ENCODE data around the gene AP3D1.
"Not testable (repeated sequence)": the region's sequence is repeated elsewhere in the genome, so short reads cannot be mapped to it uniquely, and the experiment has no call there.

AP3D1 gene

DNA sequence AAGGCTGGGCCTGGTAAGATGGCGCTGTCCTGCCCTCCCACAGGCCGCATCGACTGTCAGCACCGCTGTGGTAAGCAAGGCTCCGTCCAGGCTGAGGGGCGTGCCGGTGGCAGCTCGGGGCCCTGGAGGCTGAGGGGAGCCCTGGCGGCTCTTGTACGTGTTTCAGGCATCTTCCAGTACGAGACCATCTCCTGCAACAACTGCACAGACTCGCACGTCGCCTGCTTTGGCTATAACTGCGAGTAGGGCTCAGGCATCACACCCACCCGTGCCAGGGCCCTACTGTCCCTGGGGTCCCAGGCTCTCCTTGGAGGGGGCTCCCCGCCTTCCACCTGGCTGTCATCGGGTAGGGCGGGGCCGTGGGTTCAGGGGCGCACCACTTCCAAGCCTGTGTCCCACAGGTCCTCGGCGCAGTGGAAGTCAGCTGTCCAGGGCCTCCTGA is 53.5 kb downstream of the AP3D1 start:
- TF ChIP-seq POLR2A (IDR thresholded peaks at IDR 0.05; ENCODE audit: extremely low read depth, insufficient read length): no peak
- TF ChIP-seq MYC (IDR thresholded peaks at IDR 0.05; ENCODE audit: low read depth, low read length): no peak
- TF ChIP-seq CTCF (IDR thresholded peaks at IDR 0.05; ENCODE audit: low read depth, low read length): no peak
- TF ChIP-seq, protein P1, sequence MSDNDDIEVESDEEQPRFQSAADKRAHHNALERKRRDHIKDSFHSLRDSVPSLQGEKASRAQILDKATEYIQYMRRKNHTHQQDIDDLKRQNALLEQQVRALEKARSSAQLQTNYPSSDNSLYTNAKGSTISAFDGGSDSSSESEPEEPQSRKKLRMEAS (IDR thresholded peaks at IDR 0.05; ENCODE audit: low read depth, low read length): no peak
- DNase-seq (ENCODE audit: low read depth): no peak
- no peak overlapping the region for H3K4me3 ChIP-seq (ENCODE audit: low read depth, low read length)

DNA sequence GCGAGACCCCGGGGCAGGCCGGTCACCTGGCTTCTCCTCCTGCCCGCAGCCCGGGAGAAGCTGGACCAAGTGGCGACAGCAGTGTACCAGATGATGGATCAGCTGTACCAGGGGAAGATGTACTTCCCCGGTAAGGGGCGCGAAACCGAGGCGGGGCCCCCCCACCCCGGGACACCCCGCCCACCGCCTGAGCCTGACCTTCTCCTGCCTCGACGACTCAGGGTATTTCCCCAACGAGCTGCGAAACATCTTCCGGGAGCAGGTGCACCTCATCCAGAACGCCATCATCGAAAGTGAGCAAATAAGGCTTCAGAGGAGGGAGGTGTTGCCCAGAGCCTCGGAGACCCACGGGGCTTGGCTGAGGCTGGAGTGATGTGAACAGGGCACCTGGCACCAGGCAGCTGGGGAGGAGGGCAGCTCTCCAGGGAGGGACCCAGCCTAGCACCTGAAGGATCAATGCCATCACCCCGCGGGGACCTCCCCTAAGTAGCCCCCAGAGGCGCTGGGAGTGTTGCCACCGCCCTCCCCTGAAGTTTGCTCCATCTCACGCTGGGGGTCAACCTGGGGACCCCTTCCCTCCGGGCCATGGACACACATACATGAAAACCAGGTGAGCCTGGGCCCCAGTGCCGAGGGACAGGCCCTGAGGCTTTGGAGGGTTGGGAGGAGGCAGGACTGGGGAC is 54.0 kb downstream of the AP3D1 start:
- TF ChIP-seq MYC (IDR thresholded peaks at IDR 0.05; ENCODE audit: low read depth, low read length) (no peak), POLR2A (IDR thresholded peaks at IDR 0.05; ENCODE audit: extremely low read depth, insufficient read length) (no peak), CTCF (IDR thresholded peaks at IDR 0.05; ENCODE audit: low read depth, low read length) (no peak)
- TF ChIP-seq, protein P1 (IDR thresholded peaks at IDR 0.05; ENCODE audit: low read depth, low read length): no peak
- no peak for DNase-seq (ENCODE audit: low read depth)
- no peak overlapping the region for H3K4me3 ChIP-seq (ENCODE audit: low read depth, low read length)

GRCh38 chr19:2096480-2097202 is 54.7 kb downstream of the AP3D1 start, which contains the start of gene IZUMO4:
IZUMO4 (plus strand) TSS chr19:2096915; CDS start chr19:2096946, 31 bp downstream.
- TF ChIP-seq, protein P1 (IDR thresholded peaks at IDR 0.05; ENCODE audit: low read depth, low read length): peak; percentile 66
- TF ChIP-seq CTCF (IDR thresholded peaks at IDR 0.05; ENCODE audit: low read depth, low read length) (peak; percentile 27), MYC (IDR thresholded peaks at IDR 0.05; ENCODE audit: low read depth, low read length) (peak; percentile 16; the same call in 1 of the 2 replicates), POLR2A (IDR thresholded peaks at IDR 0.05; ENCODE audit: extremely low read depth, insufficient read length) (no peak)
- peak within 1 kb of the TSS; percentile 72 for H3K4me3 ChIP-seq (ENCODE audit: low read depth, low read length)
- peak; percentile 93 for DNase-seq (ENCODE audit: low read depth)

GRCh38 chr19:2096034-2096479 is 55.3 kb downstream of the AP3D1 start, which contains the start of gene MOB3A:
MOB3A (minus strand) TSS chr19:2096326; CDS start chr19:2078560, 17,766 bp downstream.
- peak; percentile 88 for DNase-seq (ENCODE audit: low read depth)
- TF ChIP-seq, protein P1 (IDR thresholded peaks at IDR 0.05; ENCODE audit: low read depth, low read length): peak; percentile 33
- TF ChIP-seq POLR2A (IDR thresholded peaks at IDR 0.05; ENCODE audit: extremely low read depth, insufficient read length) (no peak), MYC (IDR thresholded peaks at IDR 0.05; ENCODE audit: low read depth, low read length) (peak; percentile 73), CTCF (IDR thresholded peaks at IDR 0.05; ENCODE audit: low read depth, low read length) (no peak)
- peak within 1 kb of the TSS; percentile 72 for H3K4me3 ChIP-seq (ENCODE audit: low read depth, low read length)

DNA sequence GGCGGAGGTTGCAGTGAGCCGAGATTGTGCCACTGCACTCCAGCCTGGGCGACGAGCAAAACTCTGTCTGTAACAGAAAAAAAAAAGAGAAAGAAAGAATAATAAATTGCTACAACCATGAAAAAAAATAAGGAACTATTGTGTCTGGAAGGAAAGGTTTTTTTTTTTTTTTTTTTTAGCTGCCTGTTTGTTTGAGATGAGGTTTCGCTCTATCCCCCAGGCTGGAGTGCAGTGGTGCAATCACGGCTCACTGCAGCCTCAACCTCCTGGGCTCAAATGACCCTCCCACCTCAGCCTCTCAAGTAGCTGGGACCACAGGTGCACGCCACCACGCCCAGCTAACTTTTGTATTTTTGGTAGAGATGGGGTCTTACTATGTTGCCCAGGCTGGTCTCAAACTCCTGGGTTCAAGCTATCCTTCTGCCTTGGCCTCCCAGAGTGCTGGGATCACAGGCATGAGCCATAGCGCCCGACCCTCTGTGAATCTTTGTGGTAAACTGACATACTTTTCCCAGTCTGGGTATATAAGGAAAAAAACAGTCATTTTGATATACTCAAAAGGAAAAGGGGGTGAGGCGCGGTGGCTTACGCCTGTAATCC is 59.3 kb downstream of the AP3D1 start:
- H3K4me3 ChIP-seq (ENCODE audit: low read depth, low read length); DNase-seq (ENCODE audit: low read depth): not testable (repeated sequence)

DNA sequence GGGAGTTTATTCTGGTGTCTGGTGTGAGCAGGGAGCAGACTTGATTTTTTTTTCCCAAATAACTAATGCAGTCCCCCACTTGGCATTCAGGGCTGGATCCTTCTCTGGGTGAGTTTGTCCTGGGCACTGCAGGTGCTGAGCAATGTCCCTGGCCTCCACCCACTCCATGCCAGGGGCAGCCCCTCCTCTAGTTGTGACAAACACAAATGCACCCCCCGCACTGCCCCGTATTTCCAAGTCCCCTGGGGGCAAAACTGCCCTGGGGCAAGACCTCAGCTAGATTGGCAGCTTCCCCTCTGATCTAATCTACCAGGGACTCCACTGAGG is 61.7 kb downstream of the AP3D1 start:
- peak overlapping the region; percentile 32 for H3K4me3 ChIP-seq (ENCODE audit: low read depth, low read length)
- TF ChIP-seq, protein P1 (IDR thresholded peaks at IDR 0.05; ENCODE audit: low read depth, low read length): no peak
- no peak for TF ChIP-seq POLR2A (IDR thresholded peaks at IDR 0.05; ENCODE audit: extremely low read depth, insufficient read length)
- TF ChIP-seq CTCF (IDR thresholded peaks at IDR 0.05; ENCODE audit: low read depth, low read length): no peak
- TF ChIP-seq MYC (IDR thresholded peaks at IDR 0.05; ENCODE audit: low read depth, low read length): no peak
- DNase-seq (ENCODE audit: low read depth): no peak
